Parathyroid adenoma (tissue), 2 donors: ENCODE measurements around the gene EHD1.

Experiments used
- H2AFZ ChIP-seq: fragments of 300-600 bp; sonication (generic); one replicate; pipeline ENCODE4 v1.7.0; 2017; ENCODE audit warnings: antibody characterized with exemption, mild to moderate bottlenecking
- H3K27ac ChIP-seq: fragments of 300-600 bp; sonication (generic); one replicate; pipeline ENCODE4 v1.7.0; 2017
- H3K27me3 ChIP-seq: fragments of 300-600 bp; sonication (generic); one replicate; pipeline ENCODE4 v1.7.0; 2017; ENCODE audit warnings: low read length; ENCODE audit not compliant: control insufficient read depth, insufficient read depth
- H3K36me3 ChIP-seq: fragments of 300-600 bp; sonication (generic); one replicate; pipeline ENCODE4 v1.7.0; 2017; ENCODE audit warnings: low read length; ENCODE audit not compliant: control insufficient read depth, insufficient read depth
- H3K4me1 ChIP-seq: fragments of 300-600 bp; sonication (generic); one replicate; pipeline ENCODE4 v1.7.0; 2017; ENCODE audit warnings: control low read depth
- H3K4me2 ChIP-seq: fragments of 300-600 bp; sonication (generic); one replicate; pipeline ENCODE4 v1.7.0; 2017; ENCODE audit warnings: low read length
- H3K4me3 ChIP-seq: fragments of 300-600 bp; sonication (generic); one replicate; pipeline ENCODE4 v1.7.0; 2017; ENCODE audit warnings: low read depth, low read length
- H3K79me2 ChIP-seq: fragments of 300-600 bp; sonication (generic); one replicate; pipeline ENCODE4 v1.7.0; 2017; ENCODE audit warnings: control low read depth
- H3K9ac ChIP-seq: fragments of 300-600 bp; sonication (generic); one replicate; pipeline ENCODE4 v1.7.0; 2017; ENCODE audit warnings: mild to moderate bottlenecking
- H3K9me3 ChIP-seq: fragments of 300-600 bp; sonication (generic); one replicate; pipeline ENCODE4 v1.7.0; 2017; ENCODE audit warnings: low read length; ENCODE audit not compliant: control insufficient read depth
- TF ChIP-seq, protein P1 (sequence below): fragments of 300-600 bp; sonication (generic); IDR thresholded peaks from one replicate; pipeline ENCODE4 v1.7.0; 2017; ENCODE audit warnings: antibody characterized with exemption, mild to moderate bottlenecking
- donor health status: primary hyperparathyroidism.

EHD1 gene

DNA sequence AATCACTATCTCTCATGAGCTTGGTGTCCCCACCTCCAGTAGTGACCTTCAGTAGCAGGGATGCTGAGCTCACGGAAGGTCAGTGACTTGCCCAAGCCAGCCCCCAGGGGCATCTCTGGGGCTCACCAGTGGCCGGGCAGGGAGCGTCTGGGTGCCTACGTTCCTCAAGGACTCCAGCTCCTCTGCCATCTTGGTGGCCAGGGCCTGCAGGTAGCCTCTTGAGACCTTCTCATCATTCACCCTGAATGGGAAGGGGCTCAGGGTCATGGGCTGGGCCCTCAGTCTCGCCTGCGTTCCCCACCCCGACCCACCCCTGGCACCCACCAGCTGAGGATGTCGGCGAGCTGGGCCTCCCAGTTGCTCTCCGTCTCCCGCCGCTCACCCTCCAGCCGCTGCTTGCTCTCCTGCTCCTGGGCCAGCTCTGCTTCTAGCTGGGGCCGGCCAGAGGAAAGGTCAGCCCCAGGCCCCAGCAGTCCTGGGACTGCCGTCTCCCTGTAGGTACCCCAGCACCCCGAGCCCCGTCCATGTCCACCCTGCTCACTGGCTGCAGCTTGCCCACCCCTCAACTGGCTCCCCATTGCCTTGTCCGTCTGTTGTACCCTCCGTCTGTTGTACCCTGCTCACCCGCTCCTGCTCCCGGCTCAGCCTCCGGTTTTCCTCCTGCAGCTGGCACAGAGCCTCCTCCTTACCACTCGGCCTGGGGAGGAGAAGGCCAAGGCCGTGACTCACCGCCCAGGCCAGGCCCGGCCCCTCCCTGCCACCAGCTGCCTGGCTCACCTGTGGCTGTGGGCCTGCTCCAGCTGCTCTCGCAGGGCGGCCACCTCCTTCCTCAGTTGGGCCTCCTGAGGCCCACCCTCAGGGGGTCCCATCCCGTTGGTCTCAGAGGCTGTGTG, 43.5 kb downstream of the EHD1 start:
- Histone ChIP-seq H3K9me3 (no peaks in the 10 kb centered on the region), H2AFZ (no peak overlapping the region), H3K4me3 (no peak overlapping the region), H3K79me2 (no peaks in the 10 kb centered on the region), H3K27ac (no peak overlapping the region), H3K9ac (no peak overlapping the region), H3K36me3 (no peaks in the 10 kb centered on the region), H3K4me2 (no peak overlapping the region), H3K4me1 (no peaks in the 10 kb centered on the region), H3K27me3 (no peaks in the 10 kb centered on the region)
- TF ChIP-seq, protein P1, sequence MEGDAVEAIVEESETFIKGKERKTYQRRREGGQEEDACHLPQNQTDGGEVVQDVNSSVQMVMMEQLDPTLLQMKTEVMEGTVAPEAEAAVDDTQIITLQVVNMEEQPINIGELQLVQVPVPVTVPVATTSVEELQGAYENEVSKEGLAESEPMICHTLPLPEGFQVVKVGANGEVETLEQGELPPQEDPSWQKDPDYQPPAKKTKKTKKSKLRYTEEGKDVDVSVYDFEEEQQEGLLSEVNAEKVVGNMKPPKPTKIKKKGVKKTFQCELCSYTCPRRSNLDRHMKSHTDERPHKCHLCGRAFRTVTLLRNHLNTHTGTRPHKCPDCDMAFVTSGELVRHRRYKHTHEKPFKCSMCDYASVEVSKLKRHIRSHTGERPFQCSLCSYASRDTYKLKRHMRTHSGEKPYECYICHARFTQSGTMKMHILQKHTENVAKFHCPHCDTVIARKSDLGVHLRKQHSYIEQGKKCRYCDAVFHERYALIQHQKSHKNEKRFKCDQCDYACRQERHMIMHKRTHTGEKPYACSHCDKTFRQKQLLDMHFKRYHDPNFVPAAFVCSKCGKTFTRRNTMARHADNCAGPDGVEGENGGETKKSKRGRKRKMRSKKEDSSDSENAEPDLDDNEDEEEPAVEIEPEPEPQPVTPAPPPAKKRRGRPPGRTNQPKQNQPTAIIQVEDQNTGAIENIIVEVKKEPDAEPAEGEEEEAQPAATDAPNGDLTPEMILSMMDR: no peak

DNA sequence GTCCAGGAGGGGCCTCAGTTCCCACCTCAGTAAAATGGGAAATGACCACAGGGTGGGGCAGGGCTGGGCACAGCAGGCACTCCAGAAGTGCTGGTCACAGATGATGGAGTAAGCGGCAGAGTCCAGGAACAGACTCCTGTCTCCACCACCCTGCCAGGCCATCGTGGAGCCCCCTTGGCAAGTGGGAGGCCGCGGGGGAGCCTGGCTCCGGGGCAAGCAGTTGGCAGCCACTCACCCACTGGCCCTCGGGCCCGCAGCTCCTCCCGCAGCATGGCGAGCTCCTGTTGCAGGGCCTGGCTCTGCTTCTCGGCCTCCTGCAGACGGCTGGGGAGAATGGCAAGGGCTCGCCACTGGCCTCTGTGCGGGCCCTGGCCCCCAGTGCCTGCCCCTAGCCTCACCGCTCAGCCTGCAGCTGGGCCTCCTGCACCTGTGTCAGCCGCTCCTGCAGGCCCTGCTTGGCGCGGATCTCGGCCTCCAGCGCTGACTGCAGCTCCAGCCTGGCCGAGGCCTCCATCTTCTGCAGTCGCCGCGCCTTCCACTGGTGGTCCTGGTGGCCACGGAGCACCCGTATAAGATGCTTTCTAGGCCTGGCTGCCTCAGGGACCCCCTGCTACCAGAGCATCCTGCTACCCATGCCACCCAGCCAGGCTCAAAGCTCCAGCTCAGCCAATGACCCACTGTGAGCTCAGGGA, 44.2 kb downstream of the EHD1 start:
- Histone ChIP-seq H2AFZ (no peak overlapping the region), H3K4me2 (no peak overlapping the region), H3K27ac (no peak overlapping the region), H3K79me2 (no peaks in the 10 kb centered on the region), H3K36me3 (no peaks in the 10 kb centered on the region), H3K9ac (no peak overlapping the region), H3K4me1 (no peaks in the 10 kb centered on the region), H3K27me3 (no peaks in the 10 kb centered on the region), H3K4me3 (no peak overlapping the region), H3K9me3 (no peaks in the 10 kb centered on the region)
- TF ChIP-seq, protein P1: no peak

- Histone ChIP-seq H3K36me3 (no peaks in the 10 kb centered on the region), H3K27me3 (no peaks in the 10 kb centered on the region), H3K4me3 (no peak overlapping the region), H2AFZ (no peak overlapping the region), H3K4me2 (no peak overlapping the region), H3K4me1 (no peaks in the 10 kb centered on the region), H3K79me2 (no peaks in the 10 kb centered on the region), H3K9me3 (no peaks in the 10 kb centered on the region), H3K27ac (no peak overlapping the region), H3K9ac (no peak overlapping the region)
- TF ChIP-seq, protein P1: no peak
Measured at GRCh38 chr11:64833509-64833908, 44.9 kb downstream of the EHD1 start.

- no peaks in the 10 kb centered on the region for H3K36me3 ChIP-seq
- TF ChIP-seq, protein P1: no peak
Measured at GRCh38 chr11:64833198-64833502, 45.3 kb downstream of the EHD1 start.

More at GRCh38 chr11:64833198-64833502, 45.3 kb downstream of the EHD1 start:
- H3K4me2 ChIP-seq: no peak overlapping the region
- H3K9me3 ChIP-seq: no peaks in the 10 kb centered on the region
- H3K79me2 ChIP-seq: no peaks in the 10 kb centered on the region
- no peak overlapping the region for H3K27ac ChIP-seq
- no peak overlapping the region for H3K9ac ChIP-seq
- no peaks in the 10 kb centered on the region for H3K27me3 ChIP-seq
- H3K4me1 ChIP-seq: no peaks in the 10 kb centered on the region
- no peak overlapping the region for H3K4me3 ChIP-seq
- H2AFZ ChIP-seq: no peak overlapping the region
